ENCODE measurements around the gene ZNF467.

Gene ZNF467

GRCh38 chr7:149803551-149804074 is 30.2 kb upstream of the ZNF467 start:
- H3K36me3 ChIP-seq (ENCODE audit: insufficient read depth, low read length), result no peaks in the 10 kb centered on the region
- H3K4me3 ChIP-seq (ENCODE audit: low read length), result no peak overlapping the region
- no peaks in the 10 kb centered on the region for H3K4me1 ChIP-seq (ENCODE audit: control insufficient read depth, insufficient read depth, low read length)
- H3K27me3 ChIP-seq (ENCODE audit: control insufficient read depth, insufficient read depth, low read length), result peaks cover 12% of the 10 kb centered on the region
- no peaks in the 10 kb centered on the region for H3K9me3 ChIP-seq (replicated peaks; ENCODE audit: low read length)
- no peak overlapping the region for H3K9ac ChIP-seq (ENCODE audit: low read depth, low read length)
- no peak overlapping the region for H3K4me2 ChIP-seq (ENCODE audit: low read length)

GRCh38 chr7:149802966-149803365 is 29.6 kb upstream of the ZNF467 start:
- H3K4me3 ChIP-seq (ENCODE audit: low read length), result no peak overlapping the region
- no peaks in the 10 kb centered on the region for H3K9me3 ChIP-seq (replicated peaks; ENCODE audit: low read length)
- no peak overlapping the region for H3K4me2 ChIP-seq (ENCODE audit: low read length)
- H3K9ac ChIP-seq (ENCODE audit: low read depth, low read length), result no peak overlapping the region
- H3K27me3 ChIP-seq (ENCODE audit: control insufficient read depth, insufficient read depth, low read length), result peaks cover 11% of the 10 kb centered on the region
- H3K4me1 ChIP-seq (ENCODE audit: control insufficient read depth, insufficient read depth, low read length), result no peaks in the 10 kb centered on the region
- no peaks in the 10 kb centered on the region for H3K36me3 ChIP-seq (ENCODE audit: insufficient read depth, low read length)

- Histone ChIP-seq H3K9me3 (replicated peaks; ENCODE audit: low read length) (no peaks in the 10 kb centered on the region), H3K4me2 (ENCODE audit: low read length) (no peak overlapping the region), H3K27me3 (ENCODE audit: control insufficient read depth, insufficient read depth, low read length) (peaks cover 9% of the 10 kb centered on the region), H3K4me1 (ENCODE audit: control insufficient read depth, insufficient read depth, low read length) (no peaks in the 10 kb centered on the region), H3K4me3 (ENCODE audit: low read length) (no peak overlapping the region), H3K9ac (ENCODE audit: low read depth, low read length) (no peak overlapping the region), H3K36me3 (ENCODE audit: insufficient read depth, low read length) (no peaks in the 10 kb centered on the region)
These were observed 28.4 kb upstream of the ZNF467 start for GRCh38 chr7:149801816-149802215.

- no peaks in the 10 kb centered on the region for H3K4me1 ChIP-seq (ENCODE audit: control insufficient read depth, insufficient read depth, low read length)
- no peaks in the 10 kb centered on the region for H3K36me3 ChIP-seq (ENCODE audit: insufficient read depth, low read length)
- H3K9ac ChIP-seq (ENCODE audit: low read depth, low read length), result no peak overlapping the region
- no peak overlapping the region for H3K4me3 ChIP-seq (ENCODE audit: low read length)
- no peak overlapping the region for H3K4me2 ChIP-seq (ENCODE audit: low read length)
- peaks cover 2% of the 10 kb centered on the region for H3K27me3 ChIP-seq (ENCODE audit: control insufficient read depth, insufficient read depth, low read length)
- no peaks in the 10 kb centered on the region for H3K9me3 ChIP-seq (replicated peaks; ENCODE audit: low read length)
These were observed 27.7 kb upstream of the ZNF467 start for GRCh38 chr7:149801002-149801566.

GRCh38 chr7:149800169-149800555 is 26.8 kb upstream of the ZNF467 start:
- Histone ChIP-seq H3K4me1 (ENCODE audit: control insufficient read depth, insufficient read depth, low read length) (no peaks in the 10 kb centered on the region), H3K4me2 (ENCODE audit: low read length) (no peak overlapping the region), H3K4me3 (ENCODE audit: low read length) (no peak overlapping the region), H3K27me3 (ENCODE audit: control insufficient read depth, insufficient read depth, low read length) (peaks cover 3% of the 10 kb centered on the region), H3K36me3 (ENCODE audit: insufficient read depth, low read length) (no peaks in the 10 kb centered on the region), H3K9ac (ENCODE audit: low read depth, low read length) (no peak overlapping the region), H3K9me3 (replicated peaks; ENCODE audit: low read length) (no peaks in the 10 kb centered on the region)

GRCh38 chr7:149799397-149800168 is 26.2 kb upstream of the ZNF467 start:
- Histone ChIP-seq H3K4me1 (ENCODE audit: control insufficient read depth, insufficient read depth, low read length) (no peaks in the 10 kb centered on the region), H3K36me3 (ENCODE audit: insufficient read depth, low read length) (no peaks in the 10 kb centered on the region), H3K9ac (ENCODE audit: low read depth, low read length) (no peak overlapping the region), H3K27me3 (ENCODE audit: control insufficient read depth, insufficient read depth, low read length) (peaks cover 9% of the 10 kb centered on the region), H3K9me3 (replicated peaks; ENCODE audit: low read length) (no peaks in the 10 kb centered on the region), H3K4me2 (ENCODE audit: low read length) (no peak overlapping the region), H3K4me3 (ENCODE audit: low read length) (no peak overlapping the region)

- H3K9ac ChIP-seq (ENCODE audit: low read depth, low read length), result no peak overlapping the region
- no peaks in the 10 kb centered on the region for H3K36me3 ChIP-seq (ENCODE audit: insufficient read depth, low read length)
- H3K9me3 ChIP-seq (replicated peaks; ENCODE audit: low read length), result no peaks in the 10 kb centered on the region
- H3K27me3 ChIP-seq (ENCODE audit: control insufficient read depth, insufficient read depth, low read length), result peaks cover 24% of the 10 kb centered on the region
- H3K4me1 ChIP-seq (ENCODE audit: control insufficient read depth, insufficient read depth, low read length), result no peaks in the 10 kb centered on the region
- no peak overlapping the region for H3K4me2 ChIP-seq (ENCODE audit: low read length)
- H3K4me3 ChIP-seq (ENCODE audit: low read length), result no peak overlapping the region
These were observed 24.4 kb upstream of the ZNF467 start for GRCh38 chr7:149797771-149798170.

- peaks cover 26% of the 10 kb centered on the region for H3K27me3 ChIP-seq (ENCODE audit: control insufficient read depth, insufficient read depth, low read length)
- H3K36me3 ChIP-seq (ENCODE audit: insufficient read depth, low read length), result no peaks in the 10 kb centered on the region
- no peaks in the 10 kb centered on the region for H3K4me1 ChIP-seq (ENCODE audit: control insufficient read depth, insufficient read depth, low read length)
- no peak overlapping the region for H3K4me2 ChIP-seq (ENCODE audit: low read length)
- H3K9ac ChIP-seq (ENCODE audit: low read depth, low read length), result no peak overlapping the region
- no peaks in the 10 kb centered on the region for H3K9me3 ChIP-seq (replicated peaks; ENCODE audit: low read length)
- H3K4me3 ChIP-seq (ENCODE audit: low read length), result no peak overlapping the region
These were observed 23.0 kb upstream of the ZNF467 start for GRCh38 chr7:149796287-149796860.

- H3K27me3 ChIP-seq (ENCODE audit: control insufficient read depth, insufficient read depth, low read length), result peaks cover 35% of the 10 kb centered on the region
- no peaks in the 10 kb centered on the region for H3K9me3 ChIP-seq (replicated peaks; ENCODE audit: low read length)
- no peaks in the 10 kb centered on the region for H3K4me1 ChIP-seq (ENCODE audit: control insufficient read depth, insufficient read depth, low read length)
- no peak overlapping the region for H3K4me2 ChIP-seq (ENCODE audit: low read length)
- H3K36me3 ChIP-seq (ENCODE audit: insufficient read depth, low read length), result no peaks in the 10 kb centered on the region
- no peak overlapping the region for H3K9ac ChIP-seq (ENCODE audit: low read depth, low read length)
- H3K4me3 ChIP-seq (ENCODE audit: low read length), result no peak overlapping the region
These were observed 21.7 kb upstream of the ZNF467 start for GRCh38 chr7:149795126-149795525.

GRCh38 chr7:149794661-149795060 is 21.3 kb upstream of the ZNF467 start:
- no peak overlapping the region for H3K4me2 ChIP-seq (ENCODE audit: low read length)
- no peak overlapping the region for H3K9ac ChIP-seq (ENCODE audit: low read depth, low read length)
- H3K36me3 ChIP-seq (ENCODE audit: insufficient read depth, low read length), result no peaks in the 10 kb centered on the region
- no peaks in the 10 kb centered on the region for H3K4me1 ChIP-seq (ENCODE audit: control insufficient read depth, insufficient read depth, low read length)
- no peak overlapping the region for H3K4me3 ChIP-seq (ENCODE audit: low read length)
- no peaks in the 10 kb centered on the region for H3K9me3 ChIP-seq (replicated peaks; ENCODE audit: low read length)
- H3K27me3 ChIP-seq (ENCODE audit: control insufficient read depth, insufficient read depth, low read length), result peaks cover 39% of the 10 kb centered on the region

- Histone ChIP-seq H3K9ac (ENCODE audit: low read depth, low read length) (no peak overlapping the region), H3K27me3 (ENCODE audit: control insufficient read depth, insufficient read depth, low read length) (peaks cover 51% of the 10 kb centered on the region), H3K4me3 (ENCODE audit: low read length) (no peak overlapping the region), H3K4me1 (ENCODE audit: control insufficient read depth, insufficient read depth, low read length) (no peaks in the 10 kb centered on the region), H3K4me2 (ENCODE audit: low read length) (no peak overlapping the region), H3K9me3 (replicated peaks; ENCODE audit: low read length) (no peaks in the 10 kb centered on the region), H3K36me3 (ENCODE audit: insufficient read depth, low read length) (no peaks in the 10 kb centered on the region)
These were observed 19.9 kb upstream of the ZNF467 start for GRCh38 chr7:149793261-149793660.
